ENCODE results near the gene LAMB1.
"Not testable (repeated sequence)": the region's sequence is repeated elsewhere in the genome, so short reads cannot be mapped to it uniquely, and the experiment has no call there.

LAMB1 gene

DNA sequence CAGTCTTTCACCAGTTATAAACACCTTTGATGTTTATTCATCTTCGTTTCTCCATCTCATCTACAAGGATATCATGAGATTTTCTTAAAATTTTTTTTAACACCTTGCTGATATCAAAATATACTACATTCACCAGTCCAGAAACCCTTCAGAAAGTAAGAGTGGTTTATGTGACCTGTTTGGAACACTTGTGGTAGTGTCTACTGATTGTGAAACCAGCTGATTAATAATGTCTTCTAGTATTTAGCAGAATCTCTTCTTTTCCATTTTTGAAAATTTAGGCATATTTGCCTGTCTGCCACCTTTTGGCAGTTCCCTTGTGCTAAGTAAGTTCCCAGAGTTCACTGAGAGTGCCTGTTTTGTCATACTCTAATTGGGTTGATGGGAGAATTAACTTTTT is 93.5 kb downstream of the LAMB1 start:
- no peak for DNase-seq

DNA sequence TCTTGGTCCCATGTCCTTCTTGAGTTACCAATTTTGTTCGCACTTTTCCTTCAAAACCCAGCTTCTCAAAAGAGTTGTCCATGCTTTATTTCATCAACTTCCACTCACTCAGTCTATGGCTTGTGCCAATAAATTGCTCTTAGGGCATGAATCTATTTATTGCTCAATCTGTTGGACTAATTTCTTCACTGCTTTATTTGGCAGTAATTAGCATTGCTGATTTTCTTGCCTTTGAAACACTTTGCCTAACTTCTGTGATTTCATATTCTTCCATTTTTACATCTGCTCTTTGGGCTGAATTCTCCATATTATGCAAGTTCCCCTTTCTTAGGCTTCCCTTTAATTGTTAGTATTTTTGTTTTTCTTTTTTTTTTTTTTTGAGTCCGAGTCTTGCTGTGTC is 95.2 kb downstream of the LAMB1 start:
- DNase-seq = no peak

DNA sequence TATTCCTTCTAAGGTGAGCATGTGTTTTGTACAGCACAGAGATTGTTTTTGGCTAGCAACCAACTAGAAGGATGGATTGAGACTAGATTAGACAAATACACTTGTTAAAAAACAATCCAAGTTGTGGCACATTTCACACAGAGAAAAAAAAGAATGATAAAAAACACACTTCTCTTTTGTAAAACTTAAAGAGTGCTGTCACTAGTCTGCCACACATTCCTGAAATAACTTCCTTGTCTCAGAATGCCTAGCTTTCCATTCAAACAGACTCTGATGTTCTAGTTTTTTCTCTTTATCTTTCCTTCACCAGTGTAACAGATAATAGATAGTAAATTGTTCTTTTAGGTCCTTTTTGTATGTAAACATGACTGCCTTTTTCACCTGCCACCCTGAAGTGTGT is 100.6 kb downstream of the LAMB1 start:
- DNase-seq = no peak

DNA sequence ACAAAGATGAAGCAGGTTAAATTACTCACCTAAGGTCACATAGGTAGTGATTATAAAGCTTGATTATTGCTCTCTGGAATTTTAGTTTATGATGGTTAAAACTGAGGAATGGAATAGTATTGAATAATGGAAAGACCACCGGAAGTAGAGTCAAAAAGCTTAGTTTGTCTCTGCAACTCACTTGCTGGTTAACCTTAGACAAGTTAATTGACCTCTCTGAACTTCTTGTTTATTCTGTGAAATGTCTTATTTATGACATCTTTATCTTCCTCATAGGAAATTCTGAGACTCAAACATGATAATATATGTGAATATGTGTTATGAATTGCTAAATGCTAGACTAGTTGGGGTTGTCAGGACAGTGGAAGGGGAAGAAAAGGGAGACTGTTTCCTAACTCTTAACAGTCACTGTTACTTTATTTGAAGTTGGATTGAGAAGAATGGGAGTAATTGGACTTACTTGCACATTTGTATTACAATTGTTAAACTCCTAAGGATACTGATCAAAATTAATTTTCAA is 102.4 kb downstream of the LAMB1 start:
- no peak for DNase-seq

DNA sequence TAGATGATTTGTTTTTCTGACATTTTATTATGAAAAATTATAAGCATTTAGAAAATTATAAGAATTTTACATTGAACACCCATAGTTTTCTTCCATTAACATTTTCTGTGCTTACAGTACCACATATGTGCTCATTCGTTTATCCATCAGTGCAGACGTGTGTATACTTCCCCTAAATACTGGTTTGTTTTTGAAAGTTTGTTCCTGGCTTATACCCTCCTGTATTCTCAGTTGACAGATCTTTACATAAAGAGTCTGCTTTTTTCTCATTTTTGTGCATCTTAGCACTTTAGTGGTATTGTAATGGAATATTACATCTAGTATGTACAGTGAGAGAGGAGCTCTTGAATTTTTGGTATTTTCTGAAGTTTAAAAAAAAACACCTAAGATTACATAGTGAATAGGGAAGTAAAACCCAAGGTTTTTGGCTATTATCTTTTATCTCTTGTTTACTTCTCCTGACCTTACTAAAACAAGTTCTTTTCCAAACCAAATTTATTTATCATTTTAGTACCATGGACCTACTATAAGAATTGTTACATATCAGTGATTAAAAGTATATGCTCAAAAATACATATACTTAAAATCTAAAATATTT is 103.9 kb downstream of the LAMB1 start:
- no peak for DNase-seq

DNA sequence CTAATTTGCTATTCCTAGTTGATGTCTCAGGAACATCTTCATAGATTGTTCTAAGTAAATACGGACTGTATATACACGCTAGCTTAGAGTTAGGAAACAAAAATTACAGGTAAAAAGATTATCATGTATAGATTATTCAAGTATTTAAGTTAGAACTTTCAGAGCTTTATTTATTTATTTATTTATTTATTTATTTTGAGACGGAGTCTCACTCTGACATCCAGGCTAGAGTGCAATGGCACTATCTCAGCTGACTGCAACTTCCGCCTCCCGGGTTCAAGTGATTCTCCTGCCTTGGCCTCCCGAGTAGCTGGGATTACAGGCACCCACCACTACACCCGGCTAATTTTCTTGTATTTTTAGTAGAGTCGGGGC is 110.6 kb downstream of the LAMB1 start:
- not testable (repeated sequence) for DNase-seq

DNA sequence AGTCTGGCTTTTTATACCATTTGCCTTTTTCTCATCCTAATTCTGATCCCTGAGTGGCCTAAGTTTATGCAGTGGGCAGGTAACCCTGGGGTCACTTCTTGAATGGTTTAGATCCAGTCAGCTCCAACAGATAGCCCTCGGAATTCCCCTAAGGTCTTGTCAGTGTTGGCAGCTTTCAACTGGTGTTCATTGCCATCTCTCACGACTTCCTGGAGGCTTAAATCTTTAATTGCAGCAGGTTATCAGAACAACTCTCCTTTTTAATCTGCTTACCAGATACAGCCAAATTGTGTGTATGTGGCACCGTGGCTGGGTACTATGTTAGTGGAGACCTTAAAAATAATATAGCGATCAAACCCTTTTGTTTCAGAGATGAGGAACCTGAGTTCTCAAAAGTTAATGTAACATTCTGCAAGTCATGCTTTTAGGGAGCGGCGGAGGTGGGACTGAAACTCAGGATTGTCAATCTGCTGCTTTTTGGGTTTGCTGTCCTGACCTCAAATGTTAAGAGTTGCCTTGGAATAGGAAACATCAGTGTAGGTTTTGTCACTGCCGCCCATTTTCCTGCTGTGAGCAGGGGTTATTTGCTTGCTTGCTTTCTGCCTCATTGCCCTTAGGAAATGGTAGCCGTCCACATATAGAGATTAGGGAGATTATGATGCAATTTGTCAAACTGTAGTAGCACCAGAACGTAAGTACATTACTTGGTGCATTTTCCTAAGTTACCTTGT is 111.2 kb downstream of the LAMB1 start:
- no peak for DNase-seq

DNA sequence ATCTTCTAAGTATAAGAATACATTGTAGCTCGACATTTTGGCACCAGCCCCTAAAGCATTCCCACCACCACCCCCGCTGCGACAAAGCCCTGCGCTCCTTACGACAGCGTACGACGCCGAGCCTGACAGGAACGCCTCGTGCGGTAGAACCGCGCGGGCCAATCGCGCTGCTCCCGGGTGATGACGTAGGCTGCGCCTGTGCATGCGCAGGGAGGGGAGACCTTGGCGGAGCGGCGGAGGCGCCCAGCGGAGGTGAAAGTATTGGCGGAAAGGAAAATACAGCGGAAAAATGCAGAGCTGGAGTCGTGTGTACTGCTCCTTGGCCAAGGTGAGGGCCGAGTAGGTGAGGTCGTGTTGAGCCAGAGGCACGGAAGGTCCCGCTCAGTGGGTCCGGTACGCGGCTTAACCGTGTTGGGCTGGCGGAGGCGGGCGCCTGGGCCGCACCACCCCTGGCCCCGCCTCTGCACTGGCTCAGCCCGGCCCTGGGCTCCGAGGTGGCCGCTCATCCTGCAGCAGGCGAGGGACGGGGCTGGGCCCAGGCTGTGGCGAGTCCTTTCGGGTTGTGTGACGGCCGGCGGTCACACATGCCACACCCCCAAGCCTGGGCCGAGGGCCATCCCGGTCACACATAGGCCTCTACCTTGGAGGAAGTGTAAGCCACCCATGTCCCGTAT is 111.9 kb downstream of the LAMB1 start, which contains the start of gene DLD:
Gene DLD (plus strand): TSS at position 222 of the 674 bp plus-strand sequence. CDS start 68 bp downstream, at position 290.
- peak; percentile 88 for DNase-seq

DNA sequence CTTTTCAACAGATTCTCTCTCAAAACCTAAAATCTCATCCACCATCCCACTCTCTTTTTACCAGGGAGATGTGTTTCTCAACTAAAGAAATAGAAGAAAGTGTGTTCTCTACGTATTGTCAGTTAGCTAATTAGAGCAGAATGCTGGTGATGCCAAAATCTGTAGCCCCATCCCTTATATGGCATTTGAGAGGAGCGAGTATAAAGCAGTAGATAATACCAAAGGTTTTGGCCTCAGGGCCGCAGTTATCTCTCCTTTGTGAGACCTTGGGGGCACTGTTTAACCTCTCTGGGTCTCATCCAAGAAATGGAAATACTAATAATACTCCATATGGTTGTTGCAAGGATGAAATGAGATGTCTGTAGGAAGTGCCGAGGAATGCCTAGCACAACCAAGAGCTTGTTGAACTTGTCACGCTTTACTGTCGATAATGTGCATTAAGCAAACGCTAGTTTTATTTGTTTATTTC is 112.4 kb downstream of the LAMB1 start:
- no peak for DNase-seq

DNA sequence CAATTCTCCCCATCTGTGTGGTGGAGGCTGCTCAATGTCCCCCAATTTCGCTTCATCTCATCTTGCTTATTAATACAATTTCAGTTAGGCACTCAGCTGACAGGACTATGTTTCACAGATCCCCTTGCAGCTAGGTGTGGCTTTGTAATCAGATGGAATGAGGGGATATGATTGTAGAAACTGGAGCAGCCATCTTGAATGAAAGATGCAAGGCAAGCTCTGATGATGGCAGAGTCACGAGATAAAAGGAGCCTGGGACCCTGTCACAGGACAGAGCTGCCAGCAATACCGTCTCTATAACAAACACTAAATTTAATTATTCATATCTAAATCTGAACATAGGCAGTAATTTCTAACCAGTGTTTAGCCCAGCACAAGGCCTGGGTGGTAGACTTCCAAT is 113.0 kb downstream of the LAMB1 start:
- no peak for DNase-seq

DNA sequence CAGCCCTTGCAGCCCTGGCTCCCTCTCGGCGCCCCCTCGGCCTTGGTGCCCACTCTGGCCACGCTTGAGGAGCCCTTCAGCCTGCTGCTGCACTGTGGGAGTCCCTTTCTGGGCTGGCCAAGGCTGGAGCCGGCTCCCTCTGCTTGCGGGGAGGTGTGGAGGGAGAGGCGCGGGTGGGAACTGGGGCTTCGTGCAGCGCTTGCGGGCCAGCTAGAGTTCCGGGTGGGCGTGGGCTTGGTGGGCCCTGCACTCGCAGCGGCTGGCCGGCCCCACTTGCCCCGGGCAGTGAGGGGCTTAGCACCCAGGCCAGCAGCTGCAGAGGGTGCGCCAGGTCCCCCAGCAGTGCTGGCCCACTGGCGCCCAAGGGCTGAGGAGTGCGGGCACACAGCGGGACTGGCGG is 115.1 kb downstream of the LAMB1 start:
- DNase-seq = not testable (repeated sequence)

DNA sequence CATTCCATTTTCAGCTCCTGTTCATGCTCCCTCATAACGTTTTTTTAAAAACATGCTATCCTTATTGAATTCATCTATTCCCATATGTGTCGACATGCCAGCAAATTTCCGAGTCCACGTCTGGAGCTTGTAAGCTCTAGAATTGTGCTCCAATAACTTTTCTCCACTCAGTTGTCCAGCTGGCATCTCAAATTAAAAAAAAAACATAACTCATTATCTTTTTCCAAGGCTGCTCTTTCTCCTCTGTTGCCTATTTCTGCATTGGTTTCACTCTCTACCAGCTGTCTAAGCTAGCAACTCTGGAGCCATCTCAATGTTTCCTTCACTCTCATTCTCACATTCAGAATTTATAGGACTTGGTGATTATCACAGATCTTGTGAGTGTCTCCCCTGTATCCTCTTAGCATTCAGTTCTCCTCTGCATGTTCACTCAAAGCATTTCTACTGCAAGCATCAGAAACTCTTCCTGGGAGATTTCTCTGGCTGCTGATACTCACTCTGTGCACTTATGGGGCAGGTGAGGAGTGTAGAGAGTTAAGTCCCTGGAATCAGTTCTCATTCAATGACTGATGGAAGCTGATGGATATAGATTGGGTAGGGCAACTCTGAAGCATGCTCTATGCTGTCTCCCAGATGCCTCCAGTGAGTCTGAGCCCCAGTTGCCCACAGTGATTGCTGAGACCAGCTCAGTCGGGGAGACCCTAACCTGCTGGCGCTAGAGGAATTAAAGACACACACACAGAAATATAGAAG is 118.7 kb downstream of the LAMB1 start:
- DNase-seq = no peak

DNA sequence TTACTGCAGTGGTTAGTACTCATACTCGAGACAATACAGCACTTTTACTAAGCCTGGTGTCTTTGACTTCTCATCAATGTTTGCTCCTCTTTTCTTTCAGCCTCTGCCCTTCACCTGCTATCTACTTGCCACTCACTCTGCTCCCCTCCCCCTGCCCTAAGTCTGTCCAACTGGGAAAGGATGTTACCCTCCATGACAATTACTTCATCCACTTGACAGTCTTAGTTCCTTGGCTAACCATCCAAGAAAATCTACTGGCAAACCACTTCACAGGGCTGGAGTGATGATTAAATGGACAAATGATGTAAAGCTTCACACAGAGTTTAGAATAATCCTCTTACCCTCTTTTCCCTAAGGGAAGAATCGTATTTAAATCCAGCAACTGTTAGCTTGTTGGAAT is 120.2 kb downstream of the LAMB1 start:
- DNase-seq = no peak

DNA sequence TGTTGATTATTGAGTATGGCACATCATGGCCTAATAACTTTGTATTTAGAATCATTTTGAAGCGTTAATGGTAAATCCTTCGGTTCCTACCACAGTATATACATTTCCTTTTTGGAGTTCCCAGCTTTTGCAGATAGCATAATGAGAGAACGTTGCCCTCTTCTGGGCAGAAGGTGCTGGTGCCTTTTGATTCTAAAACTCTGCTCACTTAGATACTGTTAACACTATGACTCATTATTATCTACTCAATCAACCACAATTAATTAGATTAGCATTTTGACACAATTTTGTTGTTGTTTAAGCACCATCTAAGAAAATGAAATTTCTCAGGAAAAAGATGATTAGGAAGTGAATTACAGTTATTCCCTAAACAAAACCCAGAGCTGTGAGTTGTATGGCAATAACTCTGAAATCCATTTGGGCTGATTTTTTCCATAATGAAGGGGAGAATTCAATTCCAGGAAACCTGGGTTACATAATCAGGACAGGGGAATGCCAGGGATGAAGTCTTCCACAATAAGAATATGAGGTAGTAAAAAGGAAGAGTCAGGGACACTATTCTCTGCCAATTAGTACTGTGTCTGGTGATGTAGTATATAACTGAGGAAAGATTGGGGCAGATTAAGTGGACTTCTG is 123.4 kb downstream of the LAMB1 start:
- no peak for DNase-seq

DNA sequence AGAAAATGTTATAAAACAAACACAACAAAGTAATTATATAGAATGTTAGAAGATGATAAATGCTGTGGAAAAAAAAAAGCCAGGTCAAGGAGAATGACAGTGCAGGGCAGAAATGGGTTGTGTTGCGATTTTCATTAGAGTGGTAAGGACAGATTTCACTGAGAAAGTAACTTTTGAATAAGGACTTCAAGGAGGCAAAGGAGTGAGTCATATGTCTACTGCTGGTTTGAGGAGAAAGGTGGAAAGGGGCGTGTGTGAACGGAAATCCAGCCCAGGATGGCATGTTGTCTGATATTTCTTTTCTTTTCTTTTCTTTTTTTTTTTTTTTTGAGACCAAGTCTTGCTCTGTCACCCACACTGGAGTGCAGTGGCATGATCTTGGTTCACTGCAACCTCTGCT is 124.3 kb downstream of the LAMB1 start:
- no peak for DNase-seq

DNA sequence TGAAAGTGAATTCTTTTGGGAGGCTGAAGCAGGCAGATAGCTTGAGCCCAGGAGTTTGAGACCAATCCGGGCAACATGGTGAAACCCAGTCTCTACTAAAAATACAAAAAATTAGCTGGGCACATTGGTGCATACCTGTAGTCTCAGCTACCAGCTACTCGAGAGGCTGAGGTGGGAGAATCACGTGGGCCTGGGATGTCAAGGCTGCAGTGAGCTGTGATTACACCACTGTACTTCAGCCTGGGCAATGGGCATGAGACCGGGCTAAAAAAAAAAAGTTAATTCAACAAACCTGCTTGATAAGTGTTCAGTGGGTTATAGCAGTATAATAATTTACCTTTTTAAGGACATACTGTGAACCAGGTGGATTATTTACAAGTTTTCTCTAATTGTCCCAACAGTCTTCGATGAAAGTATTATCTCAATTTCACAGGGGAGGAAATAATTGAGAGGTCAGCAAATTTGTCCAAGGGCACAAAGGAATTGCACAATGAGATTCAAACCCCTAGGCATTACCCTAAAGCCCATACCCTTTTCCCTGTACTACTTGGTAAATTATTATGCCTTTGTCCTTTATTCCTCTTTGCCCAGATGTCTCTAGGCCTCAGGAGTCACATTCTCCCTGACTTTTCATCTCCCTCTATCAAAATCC is 125.1 kb downstream of the LAMB1 start:
- no peak for DNase-seq

DNA sequence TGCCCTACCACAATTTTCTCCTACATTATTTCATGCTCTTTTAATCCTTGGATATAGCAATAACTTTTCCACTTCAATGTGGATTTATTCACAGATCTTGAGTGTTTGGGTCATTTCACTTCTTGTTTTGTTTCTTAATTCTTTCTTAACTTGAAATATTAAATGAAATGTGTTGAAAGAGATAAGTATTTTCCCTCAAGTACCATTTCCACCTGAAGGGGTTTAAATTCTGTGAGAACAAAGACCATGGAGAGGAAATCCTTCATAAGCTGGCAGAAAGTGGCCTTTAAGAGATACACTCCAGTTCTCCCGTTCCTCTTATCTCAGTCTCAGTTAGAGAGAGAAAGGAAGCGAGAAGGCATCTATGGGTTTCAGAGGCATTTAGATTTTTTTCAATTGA is 126.0 kb downstream of the LAMB1 start:
- DNase-seq = no peak

DNA sequence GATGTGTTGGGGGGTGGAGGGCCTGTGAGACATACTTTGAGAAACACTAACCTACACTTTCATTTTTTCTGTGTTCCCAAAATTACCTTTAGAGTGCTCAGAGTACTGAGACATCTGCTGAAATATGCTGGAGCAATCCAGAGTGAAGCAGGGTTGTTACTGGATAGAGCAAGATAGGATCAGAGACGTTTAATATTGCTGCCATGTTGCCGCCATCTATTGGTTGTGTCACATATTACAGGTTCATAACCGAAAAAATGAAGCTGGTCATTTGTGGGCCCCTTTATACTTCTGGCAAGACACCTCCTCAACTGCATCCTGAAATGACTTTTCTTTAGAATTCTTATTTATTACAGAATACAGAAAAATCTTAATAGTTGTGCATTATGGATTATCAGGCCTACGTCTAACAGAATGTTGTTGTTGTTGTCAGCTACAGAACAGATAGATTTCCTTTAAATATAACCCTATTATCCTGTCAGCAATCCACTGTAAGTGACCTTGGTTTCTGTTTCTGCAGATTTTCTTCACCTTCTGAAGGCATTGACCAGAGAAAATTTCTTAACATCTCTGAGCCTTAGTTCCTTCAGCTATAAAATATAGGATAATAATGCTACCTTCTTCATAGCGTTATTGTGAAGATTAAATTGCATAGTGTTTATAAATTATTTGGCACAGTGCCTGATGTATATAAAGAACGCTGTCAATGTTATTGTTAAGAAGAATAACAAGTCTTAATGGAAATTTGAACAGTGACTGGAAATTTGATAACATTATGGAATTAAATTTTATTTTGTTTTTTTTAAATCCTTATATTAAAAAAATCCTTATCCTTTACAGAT is 128.1 kb downstream of the LAMB1 start:
- DNase-seq = no peak

DNA sequence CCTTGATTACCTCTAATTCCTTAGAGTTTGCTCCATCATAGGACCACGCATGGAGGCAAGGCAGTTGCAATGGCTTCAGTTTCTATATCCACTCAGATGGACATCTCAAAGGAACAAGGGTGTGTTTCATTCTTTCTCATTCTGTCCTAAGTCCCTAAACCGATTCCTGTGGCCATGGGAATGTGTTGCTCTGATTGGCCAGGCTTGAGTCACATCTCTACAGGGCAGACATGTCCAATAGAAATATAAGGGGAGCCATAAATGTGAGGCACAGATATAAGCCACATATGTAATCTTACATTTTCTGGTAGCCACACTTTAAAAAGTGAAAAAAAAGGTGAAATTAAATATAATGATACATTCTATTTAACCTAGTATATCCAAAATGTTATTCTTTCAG is 128.8 kb downstream of the LAMB1 start:
- DNase-seq = no peak
